Liver (tissue), 3 donors: ENCODE results near the gene CIZ1.

Source experiments
- ATF3 ChIP-seq: IDR thresholded peaks from 2 replicates; pipeline ENCODE4 v1.6.1; 2016; ENCODE audit warnings: antibody characterized with exemption
- CTCF ChIP-seq: fragments of 150-350 bp; IDR thresholded peaks from 2 replicates; pipeline ENCODE4 v1.5.1; 2017; ENCODE audit warnings: improper control_type of control experiment, low read depth, low read length; ENCODE audit not compliant: missing input control
- EGR1 ChIP-seq, 2 donors: IDR thresholded peaks; 2 replicates each; pipeline ENCODE4 v1.6.1; 2016 to 2018; ENCODE audit warnings: antibody characterized with exemption in 2 of 2, low read depth in 2 of 2
- FOXA2 ChIP-seq: IDR thresholded peaks from 2 replicates; pipeline ENCODE4 v1.6.1; 2016; ENCODE audit warnings: antibody characterized with exemption
- GABPA ChIP-seq, 2 donors: IDR thresholded peaks in 1 of 2; conservative IDR thresholded peaks in 1 of 2; 2 replicates each; pipeline ENCODE4 v1.6.1; 2016; ENCODE audit warnings: antibody characterized with exemption in 2 of 2, mild to moderate bottlenecking in 1 of 2, moderate library complexity in 1 of 2
- JUND ChIP-seq, 2 donors: IDR thresholded peaks; 2 replicates each; pipeline ENCODE4 v1.6.1; 2016; ENCODE audit warnings: antibody characterized with exemption in 2 of 2
- MAX ChIP-seq: IDR thresholded peaks from 2 replicates; pipeline ENCODE4 v1.6.1; 2016; ENCODE audit warnings: antibody characterized with exemption
- RAD21 ChIP-seq, 2 donors: IDR thresholded peaks; 2 replicates each; pipeline ENCODE4 v1.6.1; 2016; ENCODE audit warnings: antibody characterized with exemption in 2 of 2, mild to moderate bottlenecking in 2 of 2
- REST ChIP-seq: IDR thresholded peaks from 2 replicates; pipeline ENCODE4 v1.6.1; 2016; ENCODE audit warnings: antibody characterized with exemption, mild to moderate bottlenecking
- SP1 ChIP-seq: IDR thresholded peaks from 2 replicates; pipeline ENCODE4 v1.6.1; 2018; ENCODE audit warnings: antibody characterized with exemption, mild to moderate bottlenecking
- TAF1 ChIP-seq: conservative IDR thresholded peaks from 2 replicates; pipeline ENCODE4 v1.6.1; 2016; ENCODE audit warnings: antibody characterized with exemption, mild to moderate bottlenecking
- ZBTB33 ChIP-seq: IDR thresholded peaks from 2 replicates; pipeline ENCODE4 v1.6.1; 2016; ENCODE audit warnings: antibody characterized with exemption
- donor health status: healthy.
- donor health status: healthy.

- TF ChIP-seq SP1 (no peak), CTCF (no peak), REST (no peak), MAX (no peak), TAF1 (no peak), ATF3 (no peak), FOXA2 (no peak), GABPA (IDR thresholded peaks at IDR 0.05 in 1 of 2, conservative IDR thresholded peaks at IDR 0.05 in 1 of 2) (no peak), RAD21 (IDR thresholded peaks at IDR 0.05) (no peak), EGR1 (IDR thresholded peaks at IDR 0.05; ENCODE audit: low read depth in 2 of 2) (no peak), ZBTB33 (no peak), JUND (IDR thresholded peaks at IDR 0.05) (no peak)
These were observed 70.5 kb downstream of the CIZ1 start for GRCh38 chr9:128120741-128121465.
